ENCODE results near the gene FRMD1. TPM values are rescaled to one million over a fixed set of nuclear protein-coding genes. Genes with fewer than 3 reads are reported as not detected.
A peak's percentile ranks its signal among the peaks of the same experiment; 100 is the strongest.

Gene FRMD1
- total RNA-seq, 1 donor, result under 0.01 TPM

DNA sequence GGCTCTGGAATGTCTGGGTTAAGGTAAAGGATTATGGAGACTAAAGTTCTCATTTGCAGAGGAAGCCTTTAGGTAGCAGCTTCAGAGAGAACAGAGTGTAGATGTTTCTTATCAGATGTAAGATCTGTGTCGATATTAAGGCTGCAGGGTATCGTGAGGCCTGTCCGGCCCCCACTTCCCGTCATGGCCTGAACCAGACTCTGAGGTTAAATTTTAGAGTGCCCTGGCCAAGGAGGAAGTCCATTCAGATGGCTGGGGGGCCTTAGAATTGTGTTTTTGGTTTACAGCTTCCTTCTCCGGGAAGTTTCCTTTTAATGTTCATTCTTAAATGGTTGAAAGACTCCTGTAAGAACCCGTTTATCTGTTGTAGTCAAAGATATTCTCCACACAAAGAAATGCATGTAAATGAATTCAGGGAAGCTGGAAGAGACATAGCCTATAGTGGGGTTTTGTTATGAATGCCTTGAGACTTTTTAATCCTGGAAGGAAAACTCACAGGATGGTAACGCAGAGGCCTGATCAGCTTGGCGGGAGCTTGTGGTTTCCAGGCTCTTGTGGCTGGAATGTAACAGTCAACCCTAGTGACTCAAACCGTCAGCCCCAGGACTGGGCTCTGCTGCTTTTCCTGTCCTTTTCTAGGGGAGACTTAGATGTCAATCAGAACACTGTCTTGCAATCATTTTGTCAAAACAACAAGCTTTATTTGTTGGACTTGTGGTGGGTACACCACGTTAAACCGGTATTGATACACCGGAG is 46.8 kb downstream of the FRMD1 start:
- Histone ChIP-seq H3K36me3 (ENCODE audit: insufficient read depth, low read length) (no peaks in the 10 kb centered on the region), H3K79me2 (ENCODE audit: insufficient read depth, low read length) (no peaks in the 10 kb centered on the region), H2AFZ (ENCODE audit: low read length) (peak overlapping the region; percentile 68), H3K4me2 (ENCODE audit: insufficient read depth, low read length) (peak overlapping the region; percentile 29), H3K4me1 (ENCODE audit: insufficient read depth, low read length) (peaks cover 30% of the 10 kb centered on the region), H3K27me3 (ENCODE audit: insufficient read depth, low read length) (no peaks in the 10 kb centered on the region), H3K9me3 (ENCODE audit: low read depth, low read length) (no peaks in the 10 kb centered on the region), H3K27ac (ENCODE audit: low read depth, low read length) (peak overlapping the region; percentile 67), H4K20me1 (ENCODE audit: insufficient read depth, low read length) (no peaks in the 10 kb centered on the region), H3K4me3 (ENCODE audit: insufficient read depth, low read length) (no peak overlapping the region)
- DNase-seq (ENCODE audit: insufficient read length, low spot score, missing footprints), result peak; percentile 97
- TF ChIP-seq, protein P1, sequence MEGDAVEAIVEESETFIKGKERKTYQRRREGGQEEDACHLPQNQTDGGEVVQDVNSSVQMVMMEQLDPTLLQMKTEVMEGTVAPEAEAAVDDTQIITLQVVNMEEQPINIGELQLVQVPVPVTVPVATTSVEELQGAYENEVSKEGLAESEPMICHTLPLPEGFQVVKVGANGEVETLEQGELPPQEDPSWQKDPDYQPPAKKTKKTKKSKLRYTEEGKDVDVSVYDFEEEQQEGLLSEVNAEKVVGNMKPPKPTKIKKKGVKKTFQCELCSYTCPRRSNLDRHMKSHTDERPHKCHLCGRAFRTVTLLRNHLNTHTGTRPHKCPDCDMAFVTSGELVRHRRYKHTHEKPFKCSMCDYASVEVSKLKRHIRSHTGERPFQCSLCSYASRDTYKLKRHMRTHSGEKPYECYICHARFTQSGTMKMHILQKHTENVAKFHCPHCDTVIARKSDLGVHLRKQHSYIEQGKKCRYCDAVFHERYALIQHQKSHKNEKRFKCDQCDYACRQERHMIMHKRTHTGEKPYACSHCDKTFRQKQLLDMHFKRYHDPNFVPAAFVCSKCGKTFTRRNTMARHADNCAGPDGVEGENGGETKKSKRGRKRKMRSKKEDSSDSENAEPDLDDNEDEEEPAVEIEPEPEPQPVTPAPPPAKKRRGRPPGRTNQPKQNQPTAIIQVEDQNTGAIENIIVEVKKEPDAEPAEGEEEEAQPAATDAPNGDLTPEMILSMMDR (IDR thresholded peaks at IDR 0.05; ENCODE audit: extremely low read depth, low read depth, low read length), result peak; percentile 59

- Histone ChIP-seq H3K4me2 (ENCODE audit: insufficient read depth, low read length) (peak overlapping the region; percentile 29), H3K4me3 (ENCODE audit: insufficient read depth, low read length) (no peak overlapping the region), H3K27ac (ENCODE audit: low read depth, low read length) (peak overlapping the region; percentile 67), H3K4me1 (ENCODE audit: insufficient read depth, low read length) (peaks cover 30% of the 10 kb centered on the region), H4K20me1 (ENCODE audit: insufficient read depth, low read length) (no peaks in the 10 kb centered on the region), H3K79me2 (ENCODE audit: insufficient read depth, low read length) (no peaks in the 10 kb centered on the region), H3K27me3 (ENCODE audit: insufficient read depth, low read length) (no peaks in the 10 kb centered on the region), H3K36me3 (ENCODE audit: insufficient read depth, low read length) (no peaks in the 10 kb centered on the region), H3K9me3 (ENCODE audit: low read depth, low read length) (no peaks in the 10 kb centered on the region), H2AFZ (ENCODE audit: low read length) (peak overlapping the region; percentile 68)
- TF ChIP-seq, protein P1 (IDR thresholded peaks at IDR 0.05; ENCODE audit: extremely low read depth, low read depth, low read length), result no peak
- DNase-seq (ENCODE audit: insufficient read length, low spot score, missing footprints), result no peak
These were observed 47.5 kb downstream of the FRMD1 start for GRCh38 chr6:168031411-168031971.

DNA sequence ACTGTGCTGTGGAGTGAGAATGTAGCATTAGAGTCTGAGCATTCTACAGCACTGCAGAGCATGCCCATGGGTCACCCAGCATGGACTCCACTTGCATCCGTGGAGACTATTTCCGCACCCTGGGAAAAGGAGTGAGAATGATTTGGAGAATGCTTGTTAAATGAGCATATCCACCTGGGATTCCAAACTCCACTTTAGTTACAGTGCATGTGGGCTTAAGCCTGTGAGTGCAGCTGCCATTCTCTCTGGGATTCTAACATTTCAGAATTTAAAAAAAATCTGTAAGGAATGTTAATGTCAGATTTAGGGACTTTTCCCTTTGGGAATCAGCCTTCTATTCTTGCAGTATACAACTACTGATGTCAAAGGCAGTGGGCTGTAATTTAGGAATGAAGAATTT is 48.1 kb downstream of the FRMD1 start:
- no peaks in the 10 kb centered on the region for H3K36me3 ChIP-seq (ENCODE audit: insufficient read depth, low read length)
- no peaks in the 10 kb centered on the region for H4K20me1 ChIP-seq (ENCODE audit: insufficient read depth, low read length)
- H3K9me3 ChIP-seq (ENCODE audit: low read depth, low read length), result no peaks in the 10 kb centered on the region
- H3K4me2 ChIP-seq (ENCODE audit: insufficient read depth, low read length), result no peak overlapping the region
- H3K27me3 ChIP-seq (ENCODE audit: insufficient read depth, low read length), result no peaks in the 10 kb centered on the region
- no peak overlapping the region for H3K27ac ChIP-seq (ENCODE audit: low read depth, low read length)
- H3K4me1 ChIP-seq (ENCODE audit: insufficient read depth, low read length), result peaks cover 24% of the 10 kb centered on the region
- no peak overlapping the region for H2AFZ ChIP-seq (ENCODE audit: low read length)
- H3K4me3 ChIP-seq (ENCODE audit: insufficient read depth, low read length), result no peak overlapping the region
- no peak for DNase-seq (ENCODE audit: insufficient read length, low spot score, missing footprints)
- TF ChIP-seq, protein P1 (IDR thresholded peaks at IDR 0.05; ENCODE audit: extremely low read depth, low read depth, low read length), result no peak
- H3K79me2 ChIP-seq (ENCODE audit: insufficient read depth, low read length), result no peaks in the 10 kb centered on the region

- H3K4me2 ChIP-seq (ENCODE audit: insufficient read depth, low read length), result no peak overlapping the region
- H2AFZ ChIP-seq (ENCODE audit: low read length), result no peak overlapping the region
- no peak overlapping the region for H3K4me3 ChIP-seq (ENCODE audit: insufficient read depth, low read length)
- no peaks in the 10 kb centered on the region for H4K20me1 ChIP-seq (ENCODE audit: insufficient read depth, low read length)
- H3K27me3 ChIP-seq (ENCODE audit: insufficient read depth, low read length), result no peaks in the 10 kb centered on the region
- peaks cover 20% of the 10 kb centered on the region for H3K4me1 ChIP-seq (ENCODE audit: insufficient read depth, low read length)
- TF ChIP-seq, protein P1 (IDR thresholded peaks at IDR 0.05; ENCODE audit: extremely low read depth, low read depth, low read length), result no peak
- H3K27ac ChIP-seq (ENCODE audit: low read depth, low read length), result no peak overlapping the region
- no peaks in the 10 kb centered on the region for H3K79me2 ChIP-seq (ENCODE audit: insufficient read depth, low read length)
- H3K36me3 ChIP-seq (ENCODE audit: insufficient read depth, low read length), result no peaks in the 10 kb centered on the region
- H3K9me3 ChIP-seq (ENCODE audit: low read depth, low read length), result no peaks in the 10 kb centered on the region
- DNase-seq (ENCODE audit: insufficient read length, low spot score, missing footprints), result no peak
These were observed 48.7 kb downstream of the FRMD1 start for GRCh38 chr6:168030218-168030746.

Measured in osteoblast (primary cell).